Endothelial cell of umbilical vein (primary cell): ENCODE data around the gene IRF2BPL.

Experiments used
- EZH2 ChIP-seq: IDR thresholded peaks from 2 replicates; pipeline ENCODE4 v1.6.1; 2012; ENCODE audit warnings: borderline replicate concordance, low read depth, mild to moderate bottlenecking, moderate library complexity, low read length, inconsistent platforms; ENCODE audit not compliant: severe bottlenecking
- FOS ChIP-seq: IDR thresholded peaks from 2 replicates; pipeline ENCODE4 v1.6.1; 2011; ENCODE audit warnings: mild to moderate bottlenecking, low read length, moderate library complexity, borderline replicate concordance; ENCODE audit not compliant: insufficient read depth
- JUN ChIP-seq: IDR thresholded peaks from 2 replicates; pipeline ENCODE4 v1.6.1; 2011; ENCODE audit warnings: borderline replicate concordance, low read depth; ENCODE audit not compliant: insufficient read length, insufficient read depth
- MYC ChIP-seq: IDR thresholded peaks from one replicate; pipeline ENCODE4 v1.6.1; 2011; ENCODE audit warnings: mild to moderate bottlenecking, low read depth, low read length
- POLR2A ChIP-seq: IDR thresholded peaks from 2 replicates; pipeline ENCODE4 v1.6.1; 2012; ENCODE audit warnings: low read depth, mild to moderate bottlenecking, control low read depth, low read length
- POLR2AphosphoS5 ChIP-seq: IDR thresholded peaks from 2 replicates; pipeline ENCODE4 v1.6.1; 2012; ENCODE audit warnings: low read depth, mild to moderate bottlenecking, control low read depth, low read length, moderate library complexity; ENCODE audit not compliant: insufficient read depth
- TF ChIP-seq, protein P1 (sequence below), 2 donors: IDR thresholded peaks; 1 replicate in 1 of 2; 2 replicates in 1 of 2; pipeline ENCODE4 v1.5.1; 2011; ENCODE audit warnings: low read length in 2 of 2, mild to moderate bottlenecking in 2 of 2, moderate library complexity in 2 of 2, control low read depth in 1 of 2, inconsistent platforms in 1 of 2, low read depth in 1 of 2; ENCODE audit not compliant: insufficient read depth in 1 of 2; ENCODE audit errors: extremely low read depth in 1 of 2
- TF ChIP-seq, protein P2 (sequence below): IDR thresholded peaks from 2 replicates; pipeline ENCODE4 v1.6.1; 2011; ENCODE audit not compliant: insufficient read depth, insufficient read length

DNA sequence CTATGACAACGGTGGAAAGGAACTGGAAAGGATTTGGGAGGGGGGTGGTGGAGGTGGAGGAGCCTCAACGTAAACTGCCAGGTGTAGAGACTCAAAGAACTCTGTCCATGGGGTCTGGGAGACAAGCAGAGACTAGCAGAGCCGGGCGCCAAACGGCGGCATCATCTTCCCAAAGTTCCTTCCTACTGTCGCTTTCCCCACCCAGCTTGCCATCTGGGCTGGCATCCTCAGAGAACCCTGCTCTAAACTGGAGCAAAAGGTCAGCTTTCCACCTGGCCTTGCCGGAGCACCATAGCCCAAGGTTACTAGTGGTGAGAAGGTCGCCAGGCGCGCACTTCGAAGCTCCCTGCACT lies 4.0 kb upstream of the IRF2BPL start:
- no peak for TF ChIP-seq POLR2A
- no peak for TF ChIP-seq POLR2AphosphoS5
- no peak for TF ChIP-seq JUN
- TF ChIP-seq EZH2: no peak
- TF ChIP-seq, protein P1, sequence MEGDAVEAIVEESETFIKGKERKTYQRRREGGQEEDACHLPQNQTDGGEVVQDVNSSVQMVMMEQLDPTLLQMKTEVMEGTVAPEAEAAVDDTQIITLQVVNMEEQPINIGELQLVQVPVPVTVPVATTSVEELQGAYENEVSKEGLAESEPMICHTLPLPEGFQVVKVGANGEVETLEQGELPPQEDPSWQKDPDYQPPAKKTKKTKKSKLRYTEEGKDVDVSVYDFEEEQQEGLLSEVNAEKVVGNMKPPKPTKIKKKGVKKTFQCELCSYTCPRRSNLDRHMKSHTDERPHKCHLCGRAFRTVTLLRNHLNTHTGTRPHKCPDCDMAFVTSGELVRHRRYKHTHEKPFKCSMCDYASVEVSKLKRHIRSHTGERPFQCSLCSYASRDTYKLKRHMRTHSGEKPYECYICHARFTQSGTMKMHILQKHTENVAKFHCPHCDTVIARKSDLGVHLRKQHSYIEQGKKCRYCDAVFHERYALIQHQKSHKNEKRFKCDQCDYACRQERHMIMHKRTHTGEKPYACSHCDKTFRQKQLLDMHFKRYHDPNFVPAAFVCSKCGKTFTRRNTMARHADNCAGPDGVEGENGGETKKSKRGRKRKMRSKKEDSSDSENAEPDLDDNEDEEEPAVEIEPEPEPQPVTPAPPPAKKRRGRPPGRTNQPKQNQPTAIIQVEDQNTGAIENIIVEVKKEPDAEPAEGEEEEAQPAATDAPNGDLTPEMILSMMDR (IDR thresholded peaks at IDR 0.05; ENCODE audit: extremely low read depth in 1 of 2, insufficient read depth in 1 of 2, low read depth in 1 of 2, low read length in 2 of 2): no peak
- TF ChIP-seq, protein P2, sequence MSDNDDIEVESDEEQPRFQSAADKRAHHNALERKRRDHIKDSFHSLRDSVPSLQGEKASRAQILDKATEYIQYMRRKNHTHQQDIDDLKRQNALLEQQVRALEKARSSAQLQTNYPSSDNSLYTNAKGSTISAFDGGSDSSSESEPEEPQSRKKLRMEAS: no peak
- TF ChIP-seq FOS: no peak
- no peak for TF ChIP-seq MYC
